ENCODE measurements around the gene KRT14.
A peak's percentile ranks its signal among the peaks of the same experiment; 100 is the strongest.
"Not testable (repeated sequence)": the region's sequence is repeated elsewhere in the genome, so short reads cannot be mapped to it uniquely, and the experiment has no call there.

Gene KRT14

GRCh38 chr17:41600318-41600717 lies 13.6 kb upstream of the KRT14 start:
- DNase-seq = no peak

- no peak for DNase-seq
These were observed 13.0 kb upstream of the KRT14 start for GRCh38 chr17:41599680-41600079.

DNA sequence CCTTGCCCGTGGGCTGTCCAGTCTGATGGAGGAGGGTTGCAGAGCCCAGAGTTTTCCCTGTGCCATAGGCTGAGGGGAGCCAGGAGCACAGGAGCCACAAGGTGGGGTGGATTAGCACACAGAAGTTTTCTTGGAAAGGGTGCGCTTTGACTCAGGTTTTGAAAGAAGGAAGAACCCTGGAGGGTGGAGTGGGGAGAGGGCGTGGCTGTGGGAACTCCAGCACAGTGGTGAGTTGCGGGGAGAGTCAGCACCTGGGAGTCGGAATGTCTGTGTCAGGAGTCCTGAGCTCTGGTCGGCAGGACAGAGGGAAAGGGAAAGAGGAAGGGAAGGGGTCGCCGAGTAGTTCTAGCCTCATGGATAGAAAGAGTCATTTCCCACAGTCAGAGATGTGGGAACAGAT lies 8.9 kb upstream of the KRT14 start:
- DNase-seq = no peak

- no peak for DNase-seq
These were observed 7.7 kb upstream of the KRT14 start for GRCh38 chr17:41594363-41594915.

- no peak for DNase-seq
These were observed 6.7 kb upstream of the KRT14 start for GRCh38 chr17:41593306-41593981.

DNA sequence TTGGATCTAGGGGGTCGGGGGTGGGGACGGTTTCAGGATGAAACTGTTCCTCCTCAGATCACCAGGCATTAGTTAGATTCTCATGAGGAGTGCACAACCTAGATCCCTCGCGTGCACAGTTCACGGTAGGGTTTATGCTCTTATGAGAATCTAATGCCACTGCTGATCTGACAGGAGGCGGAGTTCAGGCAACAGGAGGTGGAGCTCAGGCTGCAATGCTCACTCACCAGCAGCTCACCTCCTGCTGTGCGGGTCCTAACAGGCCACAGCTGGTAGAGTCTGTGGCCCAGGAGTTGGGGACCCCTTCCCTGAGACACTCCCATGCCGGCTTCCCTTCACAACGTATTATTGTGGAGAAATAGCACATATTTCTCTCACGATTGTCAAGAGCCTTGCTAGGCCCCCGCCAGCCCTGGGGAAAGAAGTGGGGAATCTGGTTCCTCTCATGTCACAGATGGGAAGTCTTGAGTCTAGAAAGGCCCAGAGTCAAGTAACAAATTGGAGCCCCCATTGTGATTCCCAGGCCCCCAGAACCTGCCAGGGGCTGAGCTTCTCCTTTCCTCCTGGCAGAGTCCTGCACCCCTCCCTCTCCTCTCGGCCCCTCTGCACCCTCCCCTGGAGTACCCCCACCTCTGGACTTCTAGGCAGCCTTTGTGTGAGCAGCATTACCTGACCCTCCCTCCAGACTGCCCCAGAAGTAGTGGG lies 6.1 kb upstream of the KRT14 start:
- no peak for DNase-seq

GRCh38 chr17:41589301-41589700 lies 2.6 kb upstream of the KRT14 start:
- DNase-seq = no peak

- no peak for DNase-seq
These were observed 1.6 kb upstream of the KRT14 start for GRCh38 chr17:41588126-41588810.

DNA sequence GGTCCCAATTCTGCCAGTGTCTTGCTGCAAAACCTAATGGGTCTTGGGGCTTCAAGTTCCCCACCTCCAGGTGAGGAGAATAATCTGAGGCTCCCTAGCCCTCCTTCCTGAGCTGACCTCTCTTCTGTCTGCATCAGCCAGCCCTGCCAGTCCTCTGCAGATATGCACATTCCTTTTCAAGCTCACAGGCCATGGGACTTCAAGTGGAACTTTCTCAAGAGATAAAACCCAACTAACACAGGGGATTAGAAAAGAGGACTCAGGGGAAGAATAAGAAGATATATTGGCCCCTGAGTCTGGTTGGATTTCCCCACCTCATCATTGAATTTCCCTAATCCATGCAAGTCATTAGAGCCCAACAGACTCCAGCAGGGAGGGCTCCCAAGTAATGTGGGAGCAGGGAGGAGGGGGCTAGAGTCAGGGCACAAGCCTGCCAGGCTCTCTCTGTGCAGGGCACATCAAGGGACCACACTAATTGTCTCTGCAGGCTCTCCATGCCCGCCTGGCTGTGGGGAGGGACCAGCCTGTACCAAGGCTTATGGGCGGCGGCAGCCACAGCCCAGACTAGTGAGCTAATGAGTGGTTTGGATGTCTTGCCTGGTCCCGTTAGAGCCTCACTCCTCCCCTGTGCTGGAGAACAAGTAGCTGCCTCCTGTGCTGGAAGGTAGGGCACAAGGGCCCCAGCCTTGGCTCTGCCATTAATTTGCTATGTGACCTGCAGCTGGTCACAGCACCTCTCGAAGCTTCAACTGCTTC lies 1.2 kb downstream of the KRT14 start:
- no peak for DNase-seq

DNA sequence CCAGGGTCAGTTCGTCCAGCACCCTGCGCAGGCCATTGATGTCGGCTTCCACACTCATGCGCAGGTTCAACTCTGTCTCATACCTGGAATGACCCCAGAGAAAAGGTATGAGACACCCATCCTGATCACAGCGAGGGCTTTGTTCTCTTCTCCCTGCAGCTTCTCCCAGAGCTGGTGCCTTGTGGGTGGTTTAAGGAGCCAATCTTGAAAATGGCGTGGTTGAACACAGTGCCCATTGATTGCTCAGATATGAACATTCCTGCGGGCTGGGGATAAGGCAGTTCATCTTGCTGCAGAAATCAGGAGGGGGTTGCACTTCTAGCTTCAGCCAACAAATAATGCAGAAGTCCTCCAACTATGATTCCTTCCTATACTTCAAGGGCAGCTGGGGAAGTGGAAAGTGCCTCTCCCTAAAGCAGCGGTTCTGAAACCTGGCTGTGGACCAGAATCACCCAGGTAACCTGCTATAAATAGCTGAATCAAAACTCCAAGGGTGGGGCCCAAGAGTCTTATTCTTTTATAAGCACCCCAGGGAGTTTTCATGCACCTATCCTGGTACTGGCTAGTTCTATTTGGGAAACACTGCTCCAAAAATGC lies 2.3 kb downstream of the KRT14 start:
- not testable (repeated sequence) for DNase-seq

- no peak for DNase-seq
These were observed 3.3 kb downstream of the KRT14 start for GRCh38 chr17:41583137-41584127.

- DNase-seq = not testable (repeated sequence)
These were observed 4.4 kb downstream of the KRT14 start for GRCh38 chr17:41582061-41582968.

DNA sequence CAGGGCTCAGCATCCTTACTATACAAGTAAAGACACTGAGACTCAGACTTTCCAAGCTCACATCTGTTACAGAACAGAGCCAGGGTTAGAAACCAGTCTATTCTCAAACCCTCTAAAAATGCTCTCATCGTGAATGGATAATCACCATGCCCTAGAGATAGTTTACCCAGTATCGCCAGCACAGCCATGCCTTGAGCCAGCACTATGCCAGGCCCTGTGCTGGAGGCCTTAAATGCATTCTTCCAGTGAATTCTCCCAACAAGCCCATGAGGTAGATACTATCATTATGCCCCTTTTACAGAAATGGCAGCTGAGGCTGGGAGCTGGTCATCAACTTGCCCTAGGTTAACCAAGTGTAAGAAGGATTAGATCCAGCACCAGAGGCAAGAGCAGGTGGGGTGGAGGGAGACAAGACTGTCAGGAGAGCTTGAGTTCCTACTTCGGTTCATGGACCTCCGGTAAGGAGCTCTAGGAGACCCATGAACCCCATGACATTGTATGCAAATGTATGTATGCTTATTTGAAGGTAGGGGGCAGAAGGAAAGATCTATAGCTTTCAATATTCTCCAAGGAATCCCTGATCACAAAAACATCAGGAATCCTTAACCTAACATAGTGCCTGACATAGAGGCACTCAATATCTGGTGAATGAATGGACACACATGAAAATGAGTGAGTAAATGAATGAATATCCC lies 5.2 kb downstream of the KRT14 start:
- no peak for DNase-seq

DNA sequence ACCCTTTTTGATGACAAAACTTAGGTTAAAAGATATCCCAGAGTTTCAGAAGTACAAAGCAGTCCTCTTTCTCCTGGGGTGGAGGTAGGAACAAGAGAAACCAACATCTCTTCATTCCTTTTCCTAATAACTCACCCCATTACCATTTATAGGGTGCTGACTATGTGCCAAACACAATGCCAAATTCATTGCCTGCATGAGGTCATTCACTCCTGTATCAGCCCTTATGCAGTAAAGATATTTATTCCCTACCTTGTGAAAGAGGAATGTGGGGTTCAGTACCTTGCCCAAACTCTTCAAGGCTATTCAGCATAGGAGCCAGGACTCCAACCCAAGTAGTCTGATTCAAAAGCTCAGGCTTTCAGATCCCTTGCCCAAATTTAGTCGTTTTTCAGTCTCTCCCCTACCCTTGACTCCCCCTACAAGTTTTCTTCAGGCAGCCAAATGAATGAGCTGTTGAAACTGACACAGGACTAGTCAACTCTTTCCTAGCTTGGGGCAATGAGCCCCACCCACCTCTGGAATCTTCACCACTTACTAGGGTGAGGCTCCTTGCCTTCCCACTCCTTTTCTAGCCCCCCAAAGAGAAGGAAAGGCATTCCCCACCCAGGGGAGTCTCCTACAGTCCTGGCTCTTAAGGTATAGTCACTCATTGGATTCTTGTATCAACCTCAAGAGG lies 5.9 kb downstream of the KRT14 start:
- DNase-seq = no peak

DNA sequence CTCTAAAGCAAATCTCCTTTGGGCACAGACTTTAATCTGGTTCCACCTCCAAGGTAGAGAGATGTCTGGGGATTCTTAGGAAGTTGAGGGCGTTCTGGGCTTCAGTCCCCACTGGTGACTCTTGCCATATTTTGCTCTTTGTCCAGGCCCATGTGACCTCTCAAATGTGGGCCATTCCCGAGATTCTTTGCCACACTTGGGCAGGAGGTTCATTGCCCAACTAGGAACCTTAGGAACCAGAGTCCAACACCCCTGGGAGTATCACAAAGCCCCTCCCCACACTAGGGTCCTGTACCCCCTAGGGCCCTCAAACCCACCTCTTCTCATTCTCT lies 6.5 kb downstream of the KRT14 start:
- no peak for DNase-seq

GRCh38 chr17:41579484-41580243 lies 7.0 kb downstream of the KRT14 start:
- DNase-seq = peak; percentile 64

DNA sequence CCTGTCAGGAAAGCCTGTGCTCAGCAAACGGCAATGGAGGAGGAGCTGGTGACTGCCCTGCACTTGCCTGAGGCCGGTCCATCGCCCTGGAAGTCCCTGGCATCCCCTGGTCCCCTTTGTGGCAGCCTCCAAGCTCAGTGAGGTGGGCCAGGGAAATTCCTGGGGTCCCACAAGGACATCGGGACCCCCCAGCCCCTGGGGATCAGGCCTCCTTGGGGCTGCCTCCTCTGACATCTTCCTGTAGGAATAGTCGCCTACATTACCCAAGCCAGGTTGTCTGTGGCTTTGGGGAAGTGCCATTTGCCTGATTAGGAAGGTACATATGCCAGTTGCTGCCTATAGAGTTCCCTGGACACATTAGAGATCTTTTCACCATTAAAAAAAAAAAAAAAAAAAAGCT lies 7.7 kb downstream of the KRT14 start:
- no peak for DNase-seq

- no peak for DNase-seq
These were observed 8.2 kb downstream of the KRT14 start for GRCh38 chr17:41578538-41578937.
